NCI-H510A (cell line): Measurements from ENCODE around the gene DPP6.
"Not testable (repeated sequence)": the region's sequence is repeated elsewhere in the genome, so short reads cannot be mapped to it uniquely, and the experiment has no call there.

Experiments used
- DNase-seq: peaks from one replicate; lab custom pipeline; 2025; lab: John Stamatoyannopoulos, UW

The DPP6 gene

GRCh38 chr7:154051643-154052529, at the start of gene DPP6:
Gene DPP6 (plus strand): TSS chr7:154052398.
- DNase-seq, result not testable (repeated sequence)

DNA sequence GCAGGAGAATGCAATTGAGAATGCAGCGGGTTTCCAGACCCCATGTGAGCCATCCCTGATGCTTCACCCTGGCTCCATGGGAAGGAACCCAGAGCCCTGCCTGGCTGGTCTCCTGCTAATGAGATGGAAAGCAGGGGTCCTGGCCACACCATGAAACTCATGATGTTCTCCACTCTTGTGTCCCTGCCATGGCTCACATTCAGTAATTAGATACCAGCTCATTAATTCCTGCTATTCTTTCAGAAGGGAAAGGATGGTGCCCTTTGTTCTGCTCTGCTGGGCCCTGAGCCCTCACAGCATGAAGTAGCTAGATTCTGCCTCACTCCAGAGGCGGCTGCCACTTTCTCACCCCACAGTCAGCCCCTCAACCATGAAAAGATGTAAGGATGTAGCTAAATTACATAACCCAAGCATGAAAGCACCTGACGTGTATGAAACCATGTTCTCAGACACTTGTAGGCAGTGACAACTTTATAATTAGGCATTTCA, 42.7 kb upstream of the DPP6 start:
- not testable (repeated sequence) for DNase-seq

DNA sequence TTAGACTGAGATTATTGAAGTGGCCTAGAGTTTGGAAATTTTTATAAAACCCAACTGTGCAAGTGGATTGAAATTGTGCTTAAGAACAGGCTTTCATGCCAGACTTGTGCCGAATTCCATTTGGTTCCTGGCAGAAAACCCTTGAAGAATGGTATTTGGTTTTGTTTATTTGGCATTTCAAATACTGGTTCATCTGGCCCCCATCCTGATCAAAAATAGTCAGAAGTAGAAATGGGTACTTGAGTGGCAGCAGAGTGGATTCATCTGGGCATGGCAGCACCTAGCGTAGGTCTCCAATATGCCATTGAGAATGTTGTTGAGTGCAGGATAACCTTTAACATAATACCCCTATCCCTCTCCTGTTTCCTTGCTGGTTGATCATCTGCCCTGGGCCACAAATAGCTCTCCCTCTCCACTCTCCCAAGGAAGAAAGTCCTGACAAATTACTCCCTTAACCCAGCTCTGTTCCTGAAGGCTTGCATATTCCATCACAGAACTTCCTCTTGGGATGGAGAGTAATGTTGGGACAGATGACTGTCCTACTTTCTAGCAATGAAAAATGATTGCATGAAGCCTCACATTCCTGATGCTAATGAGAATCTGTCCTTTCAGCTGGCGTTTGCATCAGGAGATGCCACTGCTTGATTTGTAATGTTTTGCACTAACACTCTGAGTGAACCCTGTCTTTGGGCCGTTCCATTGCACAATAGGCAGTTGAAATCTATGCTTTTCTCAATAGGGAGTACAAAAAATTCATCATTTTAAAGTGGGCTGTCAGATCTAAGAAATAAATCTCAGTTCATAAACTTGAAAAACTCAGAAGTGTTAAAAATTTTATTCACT, 41.3 kb upstream of the DPP6 start:
- not testable (repeated sequence) for DNase-seq

DNA sequence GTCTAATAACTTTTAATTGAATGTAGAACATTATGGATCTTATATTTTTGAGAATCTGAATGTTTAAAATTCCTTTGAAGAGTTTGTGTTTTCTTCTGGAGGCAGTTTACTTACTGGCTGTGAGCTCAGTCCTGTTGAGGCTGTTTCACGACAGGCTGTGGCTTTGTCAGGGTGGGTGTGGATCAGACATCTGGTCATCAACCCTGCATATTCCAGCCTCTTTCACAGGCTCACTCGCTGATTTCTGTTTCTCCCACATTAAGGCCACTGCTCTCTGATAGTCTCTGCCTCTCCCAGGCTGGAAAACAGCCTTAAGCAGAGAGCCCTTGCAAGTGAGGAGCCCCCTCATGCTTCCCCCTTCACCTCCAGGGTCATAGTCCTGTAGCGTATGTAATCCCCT, 39.4 kb upstream of the DPP6 start:
- not testable (repeated sequence) for DNase-seq

GRCh38 chr7:154015636-154016035, 36.6 kb upstream of the DPP6 start:
- DNase-seq, result not testable (repeated sequence)

GRCh38 chr7:154018354-154018753, 33.8 kb upstream of the DPP6 start:
- DNase-seq, result not testable (repeated sequence)

DNA sequence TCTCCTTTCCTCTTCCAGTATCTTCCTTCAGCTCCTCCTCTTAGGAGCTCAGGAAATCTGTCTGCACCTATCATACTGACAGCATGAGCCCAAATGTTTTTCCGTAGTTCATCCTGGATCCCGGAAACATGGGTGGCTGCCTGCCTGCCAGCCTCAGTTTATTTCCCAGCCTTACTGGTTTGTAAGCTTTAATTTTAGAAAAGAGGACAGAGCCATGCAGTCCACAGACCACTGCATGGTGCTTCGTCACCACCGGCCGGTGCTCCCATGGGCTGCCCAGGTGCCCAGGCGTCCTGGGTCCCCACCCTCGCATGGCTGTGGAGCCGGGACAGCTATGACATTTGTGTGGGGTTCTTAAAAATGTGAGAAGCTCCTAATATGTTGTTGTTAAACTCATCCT, 24.4 kb upstream of the DPP6 start:
- DNase-seq, result not testable (repeated sequence)

GRCh38 chr7:154030476-154031080, 21.6 kb upstream of the DPP6 start:
- not testable (repeated sequence) for DNase-seq

DNA sequence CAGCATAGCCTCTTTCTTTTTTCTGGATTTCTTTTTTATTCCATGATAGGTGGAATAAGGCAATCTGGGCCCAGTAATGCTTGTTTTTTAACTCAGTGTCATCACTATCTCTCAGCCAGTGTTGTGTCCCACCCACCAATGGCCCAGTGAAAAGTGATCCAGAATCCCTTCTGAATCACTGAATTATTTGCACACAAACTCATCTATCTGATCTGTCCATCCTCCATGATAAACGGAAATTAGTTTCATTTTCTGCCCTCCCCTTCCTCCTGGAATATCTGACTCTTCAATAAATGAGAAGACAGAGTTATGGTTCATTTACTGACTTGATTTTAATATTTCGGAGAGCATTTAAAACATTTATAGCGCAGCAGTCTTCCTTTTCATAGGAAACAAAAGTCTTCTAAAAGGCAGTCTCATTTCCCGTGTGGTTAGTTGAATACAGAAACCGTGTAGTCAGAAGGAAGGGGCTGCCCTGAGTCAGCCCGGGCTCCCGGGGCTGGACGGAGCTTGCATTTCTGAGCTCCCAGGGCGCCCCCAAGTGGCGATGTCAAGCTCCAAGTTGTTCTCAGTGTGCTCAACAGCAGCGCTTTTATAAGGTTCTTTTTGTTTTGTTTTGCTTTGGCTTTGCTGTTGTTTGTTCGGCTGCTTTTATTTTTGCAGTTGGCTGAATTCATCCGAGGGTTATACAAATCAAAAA, 12.6 kb upstream of the DPP6 start:
- not testable (repeated sequence) for DNase-seq

DNA sequence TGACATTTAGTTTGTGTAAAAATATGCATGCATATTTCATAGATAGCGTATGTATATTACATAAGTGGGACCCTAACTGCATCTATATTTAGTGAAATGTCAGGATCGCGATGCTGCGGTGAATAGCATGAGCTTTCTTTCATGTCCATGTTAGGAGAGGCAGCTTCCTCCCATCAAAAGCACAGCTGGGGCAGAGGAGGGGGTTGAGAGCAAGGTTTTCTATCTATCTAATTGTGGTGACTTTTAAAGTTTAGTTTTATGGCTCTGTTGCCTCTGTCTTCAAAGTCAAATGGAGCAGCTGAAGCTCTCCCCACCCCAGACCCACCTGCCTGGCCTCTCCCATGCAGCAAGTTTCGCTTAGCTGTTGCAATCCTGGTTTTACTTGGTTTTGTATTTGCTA, 1.8 kb upstream of the DPP6 start:
- DNase-seq, result not testable (repeated sequence)

DNA sequence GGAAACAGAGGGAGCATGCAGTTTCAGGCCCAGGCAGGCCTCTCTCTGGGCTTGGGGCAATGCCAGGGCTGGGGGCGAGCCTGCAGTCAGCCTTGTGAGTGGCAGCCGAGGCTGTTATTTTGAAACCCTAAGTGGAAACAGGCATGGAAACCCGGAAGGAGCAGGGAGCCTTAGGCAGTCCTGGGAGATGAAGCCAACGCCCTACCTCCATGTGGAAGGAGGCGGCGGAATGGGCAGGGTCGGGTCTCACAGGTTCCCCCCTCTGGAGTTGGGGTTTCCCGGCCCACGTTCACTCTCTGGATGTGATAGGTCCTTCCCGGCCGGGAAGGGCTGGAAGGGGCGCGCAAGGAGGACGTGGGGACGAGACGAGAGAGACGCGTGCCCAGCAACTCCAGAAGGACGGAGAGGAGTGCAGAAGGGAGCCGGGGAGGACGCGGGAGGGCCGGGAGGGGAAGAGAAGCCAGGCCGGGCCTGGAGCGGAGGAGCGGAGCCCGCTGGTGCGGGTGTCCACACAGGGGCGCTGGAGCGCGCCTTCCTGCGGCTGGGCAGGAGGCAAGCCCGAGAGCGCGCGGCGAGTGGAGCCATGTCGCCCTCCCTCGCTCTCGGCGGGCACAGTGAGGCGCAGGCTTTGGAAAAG, 1.1 kb upstream of the DPP6 start:
- not testable (repeated sequence) for DNase-seq

GRCh38 chr7:154052530-154053252, 493 bp downstream of the DPP6 start:
- DNase-seq, result not testable (repeated sequence)

DNA sequence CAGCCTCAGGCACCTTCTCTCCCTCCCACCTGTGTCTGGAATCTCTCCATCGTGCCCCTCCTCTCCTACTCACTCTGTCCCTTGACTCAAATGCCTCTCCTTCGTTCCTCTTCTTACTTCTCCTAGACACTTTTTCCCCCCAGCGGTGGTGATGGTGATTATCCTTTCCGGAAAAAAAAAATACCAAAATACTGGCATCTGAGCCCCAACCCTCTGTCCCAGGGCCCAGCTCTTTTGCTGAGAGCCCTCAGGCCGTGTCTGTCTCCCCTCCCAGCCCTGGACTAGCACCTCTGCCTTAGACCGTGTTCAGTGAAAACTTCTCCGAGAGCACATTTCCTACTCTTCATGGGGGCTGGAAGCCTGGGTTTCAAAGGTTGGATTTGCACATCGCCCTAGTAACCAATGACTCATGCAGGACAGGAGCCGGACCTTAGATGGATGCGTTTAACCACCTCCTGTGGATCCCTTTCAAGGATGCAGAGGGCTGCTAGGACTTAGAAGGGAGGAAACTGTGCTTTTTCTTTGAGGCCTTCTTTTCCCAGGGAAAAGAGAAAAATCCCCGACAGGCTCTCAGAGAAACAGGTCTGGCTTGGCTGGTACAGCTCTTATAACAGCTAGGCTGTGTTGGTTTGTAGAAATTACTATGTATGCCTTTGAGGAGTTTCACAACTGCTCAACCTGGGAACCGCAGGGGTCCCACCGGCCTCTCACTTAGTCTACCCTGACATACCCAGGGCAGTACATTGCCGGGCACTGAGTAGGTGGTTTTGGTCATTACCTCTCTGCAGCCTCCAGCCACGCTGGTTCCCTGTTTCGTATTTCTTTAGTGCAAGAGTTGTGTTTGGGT, 1.5 kb downstream of the DPP6 start:
- not testable (repeated sequence) for DNase-seq

GRCh38 chr7:154054664-154055063, 2.5 kb downstream of the DPP6 start:
- not testable (repeated sequence) for DNase-seq

GRCh38 chr7:154055491-154056106, 3.4 kb downstream of the DPP6 start:
- not testable (repeated sequence) for DNase-seq

GRCh38 chr7:154058783-154059182, 6.6 kb downstream of the DPP6 start:
- DNase-seq, result not testable (repeated sequence)

GRCh38 chr7:154060551-154060950, 8.4 kb downstream of the DPP6 start:
- DNase-seq, result not testable (repeated sequence)

DNA sequence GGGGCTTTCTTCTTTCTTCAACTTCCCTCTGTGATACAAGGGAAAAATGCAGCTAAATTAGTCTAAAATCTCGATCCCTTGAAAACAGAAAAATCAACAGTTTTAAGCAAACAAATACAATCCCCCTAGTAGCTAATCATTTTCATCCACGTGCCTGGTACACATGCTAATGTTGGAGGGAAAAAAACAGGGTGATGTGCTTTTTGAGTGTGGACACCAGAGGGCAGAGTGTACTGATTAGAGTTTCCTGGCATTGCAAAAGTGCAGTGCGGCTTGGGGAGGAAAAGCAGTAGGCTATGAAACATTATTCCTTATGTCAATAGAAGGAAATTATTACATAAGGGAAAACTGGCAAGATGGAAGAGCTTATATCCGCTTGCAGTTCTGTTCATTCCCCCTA, 19.6 kb downstream of the DPP6 start:
- DNase-seq, result not testable (repeated sequence)
